Calu3 (cell line): Measurements from ENCODE around the gene ARRB1. TPM values are rescaled to one million over a fixed set of nuclear protein-coding genes. Genes with fewer than 3 reads are reported as not detected.

ENCODE experiments used
- BruUV-seq: library from RNA; stranded (reverse); fragments of 400-500 nt; replicated peaks from 2 replicates; lab custom pipeline; 2021; lab: Mats Ljungman, UMichigan
- CTCF ChIA-PET: fragments of 300-600 bp; sonication (Branson Sonifier 250); formaldehyde crosslinking; loops from one replicate; lab custom pipeline; 2022; ENCODE audit warnings: antibody characterized with exemption; lab: Charles Lee
- DNase-seq: peaks from one replicate; pipeline ENCODE4 v3.0.0; 2022
- H3K27ac Mint-ChIP-seq: one replicate; pipeline ENCODE4 v1.8.0; 2022; ENCODE audit warnings: mixed read lengths; ENCODE audit not compliant: unreplicated experiment
- H3K27me3 Mint-ChIP-seq: one replicate; pipeline ENCODE4 v1.8.0; 2022; ENCODE audit warnings: mixed read lengths; ENCODE audit not compliant: unreplicated experiment
- H3K36me3 Mint-ChIP-seq: one replicate; pipeline ENCODE4 v1.8.0; 2022; ENCODE audit warnings: mild to moderate bottlenecking, moderate library complexity, mixed read lengths; ENCODE audit not compliant: insufficient read depth, unreplicated experiment
- H3K4me1 Mint-ChIP-seq: one replicate; pipeline ENCODE4 v1.8.0; 2022; ENCODE audit warnings: mild to moderate bottlenecking, low read depth, mixed read lengths; ENCODE audit not compliant: unreplicated experiment
- H3K4me3 Mint-ChIP-seq: one replicate; pipeline ENCODE4 v1.8.0; 2022; ENCODE audit warnings: mild to moderate bottlenecking, low read depth, moderate library complexity, mixed read lengths; ENCODE audit not compliant: unreplicated experiment
- H3K9me3 Mint-ChIP-seq: one replicate; pipeline ENCODE4 v1.8.0; 2022; ENCODE audit warnings: low read depth, mixed read lengths; ENCODE audit not compliant: unreplicated experiment
- intact Hi-C: fragments of 100-400 bp; cut with micrococcal nuclease; formaldehyde crosslinking; loops from one replicate; pipeline ENCODE4 v1.10.0; 2022; ENCODE audit not compliant: unreplicated experiment
- total RNA-seq: library from RNA; stranded (reverse); gene quantifications from 2 replicates; pipeline ENCODE4 v1.2.3, GENCODE V29; 2022
- TF ChIP-seq, protein P1 (sequence below): fragments of 200-600 bp; IDR thresholded peaks from one replicate; pipeline ENCODE4 v1.8.0; 2022; ENCODE audit warnings: antibody characterized with exemption; ENCODE audit not compliant: unreplicated experiment

The ARRB1 gene
- total RNA-seq, 1 experiment from 2014 or later: 8.7 TPM

DNA sequence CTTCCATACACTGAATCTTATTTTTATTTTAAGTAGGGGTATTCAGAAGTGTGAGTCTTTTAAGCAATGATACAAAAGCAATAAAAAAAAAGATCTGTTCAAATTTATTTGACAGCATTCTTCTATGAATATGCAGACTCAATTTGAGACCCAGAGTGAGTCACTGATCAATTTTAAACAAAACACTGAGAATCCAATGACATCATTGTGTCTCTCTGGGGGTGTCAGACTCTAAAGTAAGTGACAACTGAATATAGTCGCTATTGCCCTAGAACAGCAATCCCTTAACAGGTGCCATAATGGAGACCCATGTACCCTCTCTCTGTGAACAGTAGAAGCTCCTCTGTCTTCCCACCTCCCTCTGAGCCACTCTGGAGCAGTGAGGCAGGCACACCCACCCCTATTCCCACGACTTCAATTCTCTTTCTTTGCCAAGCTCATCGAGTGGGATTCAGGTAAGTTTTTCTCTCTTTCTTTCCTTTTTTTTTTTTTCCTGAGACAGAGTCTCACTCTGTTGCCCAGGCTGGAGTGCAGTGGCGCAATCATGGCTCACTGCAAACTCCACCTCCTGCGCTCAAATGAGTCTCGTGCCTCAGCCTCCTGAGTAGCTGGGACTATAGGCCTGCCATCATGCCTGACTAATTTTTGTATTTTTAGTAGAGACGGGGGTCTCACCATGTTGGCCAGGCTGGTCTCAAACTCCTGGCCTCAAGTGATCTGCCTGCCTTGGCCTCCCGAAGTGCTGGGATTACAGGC, 42.8 kb upstream of the ARRB1 start:
- Mint-ChIP-seq H3K4me1 (no peaks in the 10 kb centered on the region), H3K27me3 (peaks cover 16% of the 10 kb centered on the region), H3K36me3 (peaks cover 4% of the 10 kb centered on the region), H3K4me3 (no peak overlapping the region), H3K9me3 (no peaks in the 10 kb centered on the region), H3K27ac (no peak overlapping the region)
- intact Hi-C loops: no loop called here
- no peak for DNase-seq
- CTCF ChIA-PET: interaction anchor here (0.7 kb wide), 1 partner anchor 14 kb away, joined by 3 read pairs; no protein-coding TSS in a partner anchor
- TF ChIP-seq, protein P1, sequence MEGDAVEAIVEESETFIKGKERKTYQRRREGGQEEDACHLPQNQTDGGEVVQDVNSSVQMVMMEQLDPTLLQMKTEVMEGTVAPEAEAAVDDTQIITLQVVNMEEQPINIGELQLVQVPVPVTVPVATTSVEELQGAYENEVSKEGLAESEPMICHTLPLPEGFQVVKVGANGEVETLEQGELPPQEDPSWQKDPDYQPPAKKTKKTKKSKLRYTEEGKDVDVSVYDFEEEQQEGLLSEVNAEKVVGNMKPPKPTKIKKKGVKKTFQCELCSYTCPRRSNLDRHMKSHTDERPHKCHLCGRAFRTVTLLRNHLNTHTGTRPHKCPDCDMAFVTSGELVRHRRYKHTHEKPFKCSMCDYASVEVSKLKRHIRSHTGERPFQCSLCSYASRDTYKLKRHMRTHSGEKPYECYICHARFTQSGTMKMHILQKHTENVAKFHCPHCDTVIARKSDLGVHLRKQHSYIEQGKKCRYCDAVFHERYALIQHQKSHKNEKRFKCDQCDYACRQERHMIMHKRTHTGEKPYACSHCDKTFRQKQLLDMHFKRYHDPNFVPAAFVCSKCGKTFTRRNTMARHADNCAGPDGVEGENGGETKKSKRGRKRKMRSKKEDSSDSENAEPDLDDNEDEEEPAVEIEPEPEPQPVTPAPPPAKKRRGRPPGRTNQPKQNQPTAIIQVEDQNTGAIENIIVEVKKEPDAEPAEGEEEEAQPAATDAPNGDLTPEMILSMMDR: no peak
- BruUV-seq: no TSS peak

DNA sequence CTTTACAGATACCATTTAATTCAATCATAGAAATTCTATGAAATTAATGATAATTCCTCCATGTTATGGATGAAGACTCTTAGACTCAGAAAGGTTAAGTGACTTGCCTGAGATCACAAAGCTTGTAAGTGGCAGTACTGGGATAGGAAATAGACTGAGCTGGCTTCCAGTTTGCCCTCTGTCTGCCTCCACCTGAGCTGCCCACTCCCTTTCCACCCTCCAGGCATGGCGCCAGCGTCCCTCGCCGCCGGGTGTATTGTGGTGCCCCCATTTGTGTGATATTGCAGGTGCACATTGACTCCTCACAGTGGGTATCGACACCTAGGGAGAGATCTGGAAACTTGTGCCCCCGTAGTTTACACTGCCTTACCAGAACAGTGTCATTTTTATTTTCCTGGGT, 38.5 kb upstream of the ARRB1 start:
- no peak for DNase-seq
- CTCF ChIA-PET: interaction anchor here (0.6 to 1.0 kb wide), 4 partner anchors 11 to 110 kb away, joined by 3 to 4 read pairs (median 3); no protein-coding TSS in a partner anchor
- TF ChIP-seq, protein P1: no peak
- no peaks in the 10 kb centered on the region for H3K9me3 Mint-ChIP-seq
- H3K4me1 Mint-ChIP-seq: no peaks in the 10 kb centered on the region
- BruUV-seq: no TSS peak
- intact Hi-C loops: no loop called here
- H3K4me3 Mint-ChIP-seq: no peak overlapping the region
- H3K27me3 Mint-ChIP-seq: peaks cover under 1% of the 10 kb centered on the region
- H3K36me3 Mint-ChIP-seq: no peaks in the 10 kb centered on the region
- no peak overlapping the region for H3K27ac Mint-ChIP-seq

DNA sequence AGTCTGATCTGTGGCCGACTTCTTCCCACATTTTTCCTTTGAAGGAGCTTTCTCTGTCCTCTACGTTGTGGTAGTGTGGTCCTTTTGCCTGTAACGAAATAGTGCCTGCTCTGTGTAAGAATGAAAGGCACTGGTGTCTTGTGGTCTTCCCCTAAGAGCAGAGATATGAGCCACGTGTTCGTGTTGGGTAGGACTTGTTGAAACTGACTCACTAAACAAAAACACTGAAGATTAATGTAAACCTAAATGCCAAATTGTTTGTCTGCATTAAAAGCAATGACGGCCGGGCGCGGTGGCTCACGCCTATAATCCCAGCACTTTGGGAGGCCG, 37.8 kb upstream of the ARRB1 start:
- BruUV-seq: no TSS peak
- no peaks in the 10 kb centered on the region for H3K9me3 Mint-ChIP-seq
- no peak overlapping the region for H3K27ac Mint-ChIP-seq
- CTCF ChIA-PET: interaction anchor here (0.6 to 1.0 kb wide), 3 partner anchors 17 to 62 kb away, joined by 3 to 4 read pairs (median 3); no protein-coding TSS in a partner anchor
- H3K4me3 Mint-ChIP-seq: no peak overlapping the region
- H3K27me3 Mint-ChIP-seq: no peaks in the 10 kb centered on the region
- H3K4me1 Mint-ChIP-seq: peaks cover 6% of the 10 kb centered on the region
- intact Hi-C loops: no loop called here
- TF ChIP-seq, protein P1: no peak
- H3K36me3 Mint-ChIP-seq: no peaks in the 10 kb centered on the region
- DNase-seq: no peak

DNA sequence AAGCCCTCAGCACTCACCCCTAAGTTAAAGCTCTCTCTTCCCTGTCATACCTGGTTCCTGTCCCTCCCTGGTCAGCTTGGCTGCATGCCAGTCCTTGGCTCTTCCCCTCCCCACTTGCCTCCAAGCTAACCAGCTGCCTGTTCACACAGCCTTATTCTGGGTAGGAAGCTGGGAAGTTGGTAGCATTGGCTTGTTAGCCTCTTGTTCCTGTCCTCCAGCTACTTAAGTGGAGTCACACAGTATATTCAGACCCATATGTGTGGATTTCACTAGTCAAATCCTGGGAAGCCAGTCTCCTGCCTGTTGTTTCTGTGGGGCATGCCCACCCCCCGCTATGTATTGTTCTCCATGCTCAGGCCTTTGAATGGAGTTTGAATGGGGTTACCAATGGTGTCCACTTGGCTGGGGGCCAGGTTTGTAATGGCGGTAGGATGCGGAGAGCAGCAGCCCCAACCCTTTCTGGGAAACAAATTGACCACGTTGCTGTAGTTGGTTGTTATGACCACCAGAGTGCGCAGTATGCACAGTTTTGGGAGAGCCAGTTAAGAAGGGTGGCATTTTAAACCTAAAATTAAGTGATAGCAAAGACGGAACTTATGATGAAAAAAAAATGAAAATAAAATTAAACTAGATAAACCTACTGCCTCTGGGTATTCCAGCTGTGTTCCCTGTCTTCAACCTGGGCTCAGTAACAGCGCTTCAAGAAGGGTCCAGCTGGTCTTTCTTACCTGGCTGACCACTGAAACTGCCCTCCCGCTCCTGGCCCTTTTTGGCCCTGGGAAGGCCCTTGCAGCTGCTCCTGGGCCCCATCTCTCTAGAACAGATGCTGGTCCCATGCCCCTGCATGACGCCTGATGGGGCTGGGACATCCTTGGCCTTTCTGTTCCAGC, 37.2 kb upstream of the ARRB1 start:
- H3K27ac Mint-ChIP-seq: no peak overlapping the region
- H3K4me1 Mint-ChIP-seq: peaks cover 8% of the 10 kb centered on the region
- no TSS peak for BruUV-seq
- H3K27me3 Mint-ChIP-seq: no peaks in the 10 kb centered on the region
- intact Hi-C loops: loop anchor here (1.0 kb wide), 1 partner anchor 144 kb away; no protein-coding TSS in a partner anchor
- peak; percentile 74 for DNase-seq
- no peak overlapping the region for H3K4me3 Mint-ChIP-seq
- H3K36me3 Mint-ChIP-seq: no peaks in the 10 kb centered on the region
- CTCF ChIA-PET: interaction anchor here (0.6 to 2.1 kb wide), 10 partner anchors 16 to 145 kb away, joined by 3 to 9 read pairs (median 3); no protein-coding TSS in a partner anchor
- H3K9me3 Mint-ChIP-seq: no peaks in the 10 kb centered on the region
- TF ChIP-seq, protein P1: peak; percentile 74
